HG03280 (cell line): Measurements from ENCODE around the gene NTM.

Experiments
- ATAC-seq: cut with Tn5 transposase; IDR thresholded peaks from one replicate; pipeline ENCODE4 v1.9.1; 2021; ENCODE audit warnings: mild to moderate bottlenecking, moderate library complexity; ENCODE audit not compliant: unreplicated experiment

The NTM gene

GRCh38 chr11:131458421-131458820 lies 88.0 kb downstream of the NTM start:
- ATAC-seq = no peak

GRCh38 chr11:131460931-131461330 lies 90.5 kb downstream of the NTM start:
- no peak for ATAC-seq

- ATAC-seq = no peak
Measured at GRCh38 chr11:131462622-131463021, 92.2 kb downstream of the NTM start.

- no peak for ATAC-seq
Measured at GRCh38 chr11:131463162-131463561, 92.7 kb downstream of the NTM start.

- no peak for ATAC-seq
Measured at GRCh38 chr11:131463649-131464425, 93.4 kb downstream of the NTM start.

- no peak for ATAC-seq
Measured at GRCh38 chr11:131464461-131464860, 94.0 kb downstream of the NTM start.

GRCh38 chr11:131465039-131465438 lies 94.6 kb downstream of the NTM start:
- ATAC-seq = no peak

GRCh38 chr11:131465746-131466145 lies 95.3 kb downstream of the NTM start:
- ATAC-seq = no peak

- ATAC-seq = no peak
Measured at GRCh38 chr11:131467645-131468394, 97.4 kb downstream of the NTM start.

- no peak for ATAC-seq
Measured at GRCh38 chr11:131468565-131468964, 98.2 kb downstream of the NTM start.

- no peak for ATAC-seq
Measured at GRCh38 chr11:131470216-131470925, 100.0 kb downstream of the NTM start.

GRCh38 chr11:131471976-131472375 lies 101.6 kb downstream of the NTM start:
- ATAC-seq = no peak

- ATAC-seq = no peak
Measured at GRCh38 chr11:131474947-131475346, 104.5 kb downstream of the NTM start.

- ATAC-seq = no peak
Measured at GRCh38 chr11:131476266-131476665, 105.9 kb downstream of the NTM start.

GRCh38 chr11:131478341-131478740 lies 107.9 kb downstream of the NTM start:
- ATAC-seq = no peak

GRCh38 chr11:131481303-131481702 lies 110.9 kb downstream of the NTM start:
- no peak for ATAC-seq

- ATAC-seq = no peak
Measured at GRCh38 chr11:131481971-131482370, 111.6 kb downstream of the NTM start.

- ATAC-seq = no peak
Measured at GRCh38 chr11:131483453-131483852, 113.0 kb downstream of the NTM start.

- no peak for ATAC-seq
Measured at GRCh38 chr11:131483877-131484276, 113.5 kb downstream of the NTM start.

- ATAC-seq = no peak
Measured at GRCh38 chr11:131486100-131486499, 115.7 kb downstream of the NTM start.

GRCh38 chr11:131486937-131487635 lies 116.7 kb downstream of the NTM start:
- ATAC-seq = no peak
